Measurements from ENCODE around the gene PCGF5.

The PCGF5 gene

DNA sequence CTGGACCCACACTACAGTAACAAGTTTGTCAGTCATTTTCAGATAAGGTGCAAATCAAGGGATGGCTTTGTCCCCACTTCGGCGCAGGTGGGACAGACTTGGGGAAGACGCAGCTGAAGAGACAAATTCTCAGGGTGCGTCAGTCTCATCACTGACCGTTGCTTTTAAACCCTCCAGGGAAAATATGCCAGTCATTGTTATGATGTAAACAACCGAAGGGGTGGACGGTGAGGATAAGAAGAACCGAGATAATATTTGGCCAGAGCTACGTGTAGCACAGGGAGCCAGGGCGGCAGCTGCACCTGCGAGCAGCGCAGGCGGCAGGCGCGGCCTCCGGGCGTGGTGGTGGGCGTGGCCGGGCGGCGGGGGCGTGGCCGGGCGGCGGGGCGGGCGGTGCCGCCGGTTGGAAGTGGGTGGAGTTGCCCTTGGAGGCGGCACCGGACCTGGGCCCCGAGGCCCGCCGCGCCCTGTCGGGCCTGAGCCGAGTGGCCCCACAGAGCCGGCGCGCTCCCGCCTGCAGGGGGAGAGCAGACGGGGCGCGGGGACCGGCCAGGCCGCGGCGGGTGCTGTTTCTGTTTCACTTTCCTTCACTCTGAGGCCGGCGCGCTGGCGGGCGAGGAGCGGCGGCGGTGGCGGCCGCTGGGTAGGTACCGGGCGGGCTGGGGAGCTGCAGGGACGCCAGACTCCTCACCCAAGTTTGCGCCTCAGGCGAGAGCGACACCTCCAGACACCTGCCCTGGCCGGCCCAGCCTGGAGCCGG is at the start of gene PCGF5:
TSS of gene PCGF5 (plus strand) at position 470 of the 760 bp plus-strand sequence. CDS start 2,209 bp downstream, outside the sequence.
- H3K27ac ChIP-seq (ENCODE audit: extremely low read depth, low read depth, low read length): peak within 1 kb of the TSS; percentile 87
- peaks cover 10% of the 10 kb centered on the region for H3K4me1 ChIP-seq (ENCODE audit: control insufficient read depth, insufficient read depth, low read length)
- no peaks in the 10 kb centered on the region for H3K9me3 ChIP-seq (ENCODE audit: control insufficient read depth, insufficient read depth, low read depth, low read length)
- ChIA-PET CTCF (interaction anchor here (0.6 to 1.2 kb wide), 6 partner anchors 20 to 341 kb away, joined by 3 to 4 read pairs (median 3); no protein-coding TSS in a partner anchor), POLR2A (interaction anchor here (0.5 to 1.5 kb wide), 3 partner anchors 10 to 167 kb away, joined by 3 to 6 read pairs (median 4); no protein-coding TSS in a partner anchor)
- peak within 1 kb of the TSS; percentile 92 for H3K4me3 ChIP-seq (ENCODE audit: low read depth, low read length)
- TF ChIP-seq, protein P1, sequence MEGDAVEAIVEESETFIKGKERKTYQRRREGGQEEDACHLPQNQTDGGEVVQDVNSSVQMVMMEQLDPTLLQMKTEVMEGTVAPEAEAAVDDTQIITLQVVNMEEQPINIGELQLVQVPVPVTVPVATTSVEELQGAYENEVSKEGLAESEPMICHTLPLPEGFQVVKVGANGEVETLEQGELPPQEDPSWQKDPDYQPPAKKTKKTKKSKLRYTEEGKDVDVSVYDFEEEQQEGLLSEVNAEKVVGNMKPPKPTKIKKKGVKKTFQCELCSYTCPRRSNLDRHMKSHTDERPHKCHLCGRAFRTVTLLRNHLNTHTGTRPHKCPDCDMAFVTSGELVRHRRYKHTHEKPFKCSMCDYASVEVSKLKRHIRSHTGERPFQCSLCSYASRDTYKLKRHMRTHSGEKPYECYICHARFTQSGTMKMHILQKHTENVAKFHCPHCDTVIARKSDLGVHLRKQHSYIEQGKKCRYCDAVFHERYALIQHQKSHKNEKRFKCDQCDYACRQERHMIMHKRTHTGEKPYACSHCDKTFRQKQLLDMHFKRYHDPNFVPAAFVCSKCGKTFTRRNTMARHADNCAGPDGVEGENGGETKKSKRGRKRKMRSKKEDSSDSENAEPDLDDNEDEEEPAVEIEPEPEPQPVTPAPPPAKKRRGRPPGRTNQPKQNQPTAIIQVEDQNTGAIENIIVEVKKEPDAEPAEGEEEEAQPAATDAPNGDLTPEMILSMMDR (tag by site-specific recombination; IDR thresholded peaks at IDR 0.05): peak; percentile 43
- TF ChIP-seq, protein P2, sequence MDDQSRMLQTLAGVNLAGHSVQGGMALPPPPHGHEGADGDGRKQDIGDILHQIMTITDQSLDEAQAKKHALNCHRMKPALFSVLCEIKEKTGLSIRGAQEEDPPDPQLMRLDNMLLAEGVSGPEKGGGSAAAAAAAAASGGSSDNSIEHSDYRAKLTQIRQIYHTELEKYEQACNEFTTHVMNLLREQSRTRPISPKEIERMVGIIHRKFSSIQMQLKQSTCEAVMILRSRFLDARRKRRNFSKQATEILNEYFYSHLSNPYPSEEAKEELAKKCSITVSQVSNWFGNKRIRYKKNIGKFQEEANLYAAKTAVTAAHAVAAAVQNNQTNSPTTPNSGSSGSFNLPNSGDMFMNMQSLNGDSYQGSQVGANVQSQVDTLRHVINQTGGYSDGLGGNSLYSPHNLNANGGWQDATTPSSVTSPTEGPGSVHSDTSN (CRISPR knock-in tag; IDR thresholded peaks at IDR 0.05): 0 out of 2 replicates have a peak, but pooled peaks have one; percentile 29
- TF ChIP-seq ZNF658 (tag by site-specific recombination; IDR thresholded peaks at IDR 0.05) (no peak), GLIS2 (tag by site-specific recombination; IDR thresholded peaks at IDR 0.05) (peak; percentile 58; the same call in 1 of the 2 replicates), SCRT2 (tag by site-specific recombination; IDR thresholded peaks at IDR 0.05) (no peak), ZFP37 (tag by site-specific recombination; IDR thresholded peaks at IDR 0.05) (0 out of 2 replicates have a peak, but pooled peaks have one; percentile 34), ZNF514 (tag by site-specific recombination; IDR thresholded peaks at IDR 0.05) (no peak), ZBTB8A (tag by site-specific recombination; IDR thresholded peaks at IDR 0.05) (peak; percentile 72), ZNF707 (tag by site-specific recombination; IDR thresholded peaks at IDR 0.05) (no peak), SP7 (tag by site-specific recombination; IDR thresholded peaks at IDR 0.05) (no peak), GLIS1 (tag by site-specific recombination; IDR thresholded peaks at IDR 0.05) (no peak), ZNF335 (tag by site-specific recombination; conservative IDR thresholded peaks at IDR 0.05) (peak; percentile 95), ZNF561 (tag by site-specific recombination; IDR thresholded peaks at IDR 0.05; ENCODE audit: borderline replicate concordance) (peak; percentile 84), KLF9 (tag by site-specific recombination; IDR thresholded peaks at IDR 0.05; ENCODE audit: low read depth) (peak; percentile 53; the same call in 1 of the 2 replicates), ZNF133 (tag by site-specific recombination; IDR thresholded peaks at IDR 0.05) (no peak), SP3 (tag by site-specific recombination; IDR thresholded peaks at IDR 0.05) (0 out of 2 replicates have a peak, but pooled peaks have one; percentile 21), ZEB2 (tag by site-specific recombination; IDR thresholded peaks at IDR 0.05) (peak; percentile 40; the same call in 1 of the 2 replicates), KLF1 (tag by site-specific recombination; IDR thresholded peaks at IDR 0.05) (peak; percentile 63), ZNF621 (tag by site-specific recombination; IDR thresholded peaks at IDR 0.05) (no peak), ZNF23 (tag by site-specific recombination; IDR thresholded peaks at IDR 0.05; ENCODE audit: borderline replicate concordance) (no peak), ZSCAN30 (tag by site-specific recombination; IDR thresholded peaks at IDR 0.05) (peak; percentile 73), ZFP69B (tag by site-specific recombination; IDR thresholded peaks at IDR 0.05) (peak; percentile 68; the same call in 1 of the 2 replicates), YY1 (tag by site-specific recombination; IDR thresholded peaks at IDR 0.05) (no peak), ZNF366 (tag by site-specific recombination; conservative IDR thresholded peaks at IDR 0.05) (no peak), KLF8 (tag by site-specific recombination; IDR thresholded peaks at IDR 0.05) (peak; percentile 57; the same call in 1 of the 2 replicates), ZNF768 (tag by site-specific recombination; IDR thresholded peaks at IDR 0.05) (no peak)
- TF ChIP-seq, protein P3, sequence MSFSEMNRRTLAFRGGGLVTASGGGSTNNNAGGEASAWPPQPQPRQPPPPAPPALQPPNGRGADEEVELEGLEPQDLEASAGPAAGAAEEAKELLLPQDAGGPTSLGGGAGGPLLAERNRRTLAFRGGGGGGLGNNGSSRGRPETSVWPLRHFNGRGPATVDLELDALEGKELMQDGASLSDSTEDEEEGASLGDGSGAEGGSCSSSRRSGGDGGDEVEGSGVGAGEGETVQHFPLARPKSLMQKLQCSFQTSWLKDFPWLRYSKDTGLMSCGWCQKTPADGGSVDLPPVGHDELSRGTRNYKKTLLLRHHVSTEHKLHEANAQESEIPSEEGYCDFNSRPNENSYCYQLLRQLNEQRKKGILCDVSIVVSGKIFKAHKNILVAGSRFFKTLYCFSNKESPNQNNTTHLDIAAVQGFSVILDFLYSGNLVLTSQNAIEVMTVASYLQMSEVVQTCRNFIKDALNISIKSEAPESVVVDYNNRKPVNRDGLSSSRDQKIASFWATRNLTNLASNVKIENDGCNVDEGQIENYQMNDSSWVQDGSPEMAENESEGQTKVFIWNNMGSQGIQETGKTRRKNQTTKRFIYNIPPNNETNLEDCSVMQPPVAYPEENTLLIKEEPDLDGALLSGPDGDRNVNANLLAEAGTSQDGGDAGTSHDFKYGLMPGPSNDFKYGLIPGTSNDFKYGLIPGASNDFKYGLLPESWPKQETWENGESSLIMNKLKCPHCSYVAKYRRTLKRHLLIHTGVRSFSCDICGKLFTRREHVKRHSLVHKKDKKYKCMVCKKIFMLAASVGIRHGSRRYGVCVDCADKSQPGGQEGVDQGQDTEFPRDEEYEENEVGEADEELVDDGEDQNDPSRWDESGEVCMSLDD (tag by site-specific recombination; IDR thresholded peaks at IDR 0.05): no peak
- TF ChIP-seq, protein P4, sequence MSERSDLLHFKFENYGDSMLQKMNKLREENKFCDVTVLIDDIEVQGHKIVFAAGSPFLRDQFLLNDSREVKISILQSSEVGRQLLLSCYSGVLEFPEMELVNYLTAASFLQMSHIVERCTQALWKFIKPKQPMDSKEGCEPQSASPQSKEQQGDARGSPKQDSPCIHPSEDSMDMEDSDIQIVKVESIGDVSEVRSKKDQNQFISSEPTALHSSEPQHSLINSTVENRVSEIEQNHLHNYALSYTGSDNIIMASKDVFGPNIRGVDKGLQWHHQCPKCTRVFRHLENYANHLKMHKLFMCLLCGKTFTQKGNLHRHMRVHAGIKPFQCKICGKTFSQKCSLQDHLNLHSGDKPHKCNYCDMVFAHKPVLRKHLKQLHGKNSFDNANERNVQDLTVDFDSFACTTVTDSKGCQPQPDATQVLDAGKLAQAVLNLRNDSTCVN (tag by site-specific recombination; optimal IDR thresholded peaks at IDR 0.05): peak; percentile 89
- TF ChIP-seq, protein P5, sequence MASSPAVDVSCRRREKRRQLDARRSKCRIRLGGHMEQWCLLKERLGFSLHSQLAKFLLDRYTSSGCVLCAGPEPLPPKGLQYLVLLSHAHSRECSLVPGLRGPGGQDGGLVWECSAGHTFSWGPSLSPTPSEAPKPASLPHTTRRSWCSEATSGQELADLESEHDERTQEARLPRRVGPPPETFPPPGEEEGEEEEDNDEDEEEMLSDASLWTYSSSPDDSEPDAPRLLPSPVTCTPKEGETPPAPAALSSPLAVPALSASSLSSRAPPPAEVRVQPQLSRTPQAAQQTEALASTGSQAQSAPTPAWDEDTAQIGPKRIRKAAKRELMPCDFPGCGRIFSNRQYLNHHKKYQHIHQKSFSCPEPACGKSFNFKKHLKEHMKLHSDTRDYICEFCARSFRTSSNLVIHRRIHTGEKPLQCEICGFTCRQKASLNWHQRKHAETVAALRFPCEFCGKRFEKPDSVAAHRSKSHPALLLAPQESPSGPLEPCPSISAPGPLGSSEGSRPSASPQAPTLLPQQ (tag by site-specific recombination; IDR thresholded peaks at IDR 0.05): peak; percentile 76
- H3K36me3 ChIP-seq (ENCODE audit: control insufficient read depth in 2 of 2, insufficient read depth in 1 of 2, low read length in 2 of 2): peaks cover 0 to 14% of the 10 kb centered on the region in 2 experiments; a peak in 1 of 3 replicates

All from HEK293 (cell line).